Mesothelial cell of epicardium (in vitro differentiated cells): ENCODE measurements around the gene CACNG7. TPM values are rescaled to one million over a fixed set of nuclear protein-coding genes. Genes with fewer than 3 reads are reported as not detected.

Source experiments
- DNase-seq, 2 experiments: peaks; one replicate each; pipeline ENCODE4 v3.0.0; 2021; ENCODE audit warnings: low spot score in 2 of 2; ENCODE audit not compliant: unreplicated experiment in 2 of 2
- H3K27ac Mint-ChIP-seq: 2 replicates; pipeline ENCODE4 v1.8.0; 2021; ENCODE audit warnings: mixed read lengths
- H3K27me3 Mint-ChIP-seq: 2 replicates; pipeline ENCODE4 v1.8.0; 2021; ENCODE audit warnings: low read depth, mixed read lengths
- H3K36me3 Mint-ChIP-seq: 2 replicates; pipeline ENCODE4 v1.8.0; 2021; ENCODE audit warnings: mixed read lengths
- H3K4me1 Mint-ChIP-seq: 2 replicates; pipeline ENCODE4 v1.8.0; 2021; ENCODE audit warnings: mixed read lengths
- H3K4me3 Mint-ChIP-seq: 2 replicates; pipeline ENCODE4 v1.8.0; 2021; ENCODE audit warnings: mild to moderate bottlenecking, moderate library complexity, mixed read lengths
- H3K9me3 Mint-ChIP-seq: 2 replicates; pipeline ENCODE4 v1.8.0; 2021; ENCODE audit warnings: mixed read lengths
- total RNA-seq: library from RNA; stranded (reverse); gene quantifications from 3 replicates; pipeline ENCODE4 v1.2.1, GENCODE V29; 2021
- TF ChIP-seq, protein P1 (sequence below): fragments of 200-600 bp; sonication (generic); IDR thresholded peaks from one replicate; pipeline ENCODE4 v1.5.0; 2021; ENCODE audit warnings: antibody characterized with exemption; ENCODE audit not compliant: unreplicated experiment

The CACNG7 gene, protein sequence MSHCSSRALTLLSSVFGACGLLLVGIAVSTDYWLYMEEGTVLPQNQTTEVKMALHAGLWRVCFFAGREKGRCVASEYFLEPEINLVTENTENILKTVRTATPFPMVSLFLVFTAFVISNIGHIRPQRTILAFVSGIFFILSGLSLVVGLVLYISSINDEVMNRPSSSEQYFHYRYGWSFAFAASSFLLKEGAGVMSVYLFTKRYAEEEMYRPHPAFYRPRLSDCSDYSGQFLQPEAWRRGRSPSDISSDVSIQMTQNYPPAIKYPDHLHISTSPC
- total RNA-seq = 0.52 to 0.82 TPM (median 0.76 TPM) in 3 replicates

DNA sequence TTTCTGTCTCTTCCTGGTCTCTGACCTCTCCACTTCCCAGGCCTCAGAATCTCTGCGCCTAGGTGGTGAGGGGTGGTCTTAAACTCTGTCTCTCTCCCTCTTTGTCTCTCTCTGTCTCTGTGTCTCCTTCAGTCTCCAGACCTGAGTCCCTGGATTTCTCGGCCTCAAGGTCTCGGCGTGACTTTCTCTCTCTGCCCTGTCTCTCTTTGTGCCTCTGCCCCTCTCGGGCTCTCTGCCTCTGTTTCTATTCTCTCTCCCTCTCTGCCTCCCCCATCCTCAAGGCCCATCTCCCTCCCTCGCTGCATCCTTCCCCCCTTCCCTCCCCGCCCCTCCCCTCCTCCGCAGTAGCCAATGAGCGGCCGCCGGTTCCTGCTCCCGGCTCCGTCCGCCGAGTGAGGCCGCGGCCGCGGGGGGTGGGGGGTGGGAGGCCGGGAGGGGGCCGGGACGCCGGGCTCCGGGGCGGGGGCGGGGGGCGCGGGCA lies at the start of gene CACNG7:
TSS of gene CACNG7 (plus strand) at position 344 of the 481 bp plus-strand sequence. CDS start 3,554 bp downstream, outside the sequence.
- H3K36me3 Mint-ChIP-seq = no peaks in the 10 kb centered on the region
- no peak for DNase-seq
- TF ChIP-seq, protein P1, sequence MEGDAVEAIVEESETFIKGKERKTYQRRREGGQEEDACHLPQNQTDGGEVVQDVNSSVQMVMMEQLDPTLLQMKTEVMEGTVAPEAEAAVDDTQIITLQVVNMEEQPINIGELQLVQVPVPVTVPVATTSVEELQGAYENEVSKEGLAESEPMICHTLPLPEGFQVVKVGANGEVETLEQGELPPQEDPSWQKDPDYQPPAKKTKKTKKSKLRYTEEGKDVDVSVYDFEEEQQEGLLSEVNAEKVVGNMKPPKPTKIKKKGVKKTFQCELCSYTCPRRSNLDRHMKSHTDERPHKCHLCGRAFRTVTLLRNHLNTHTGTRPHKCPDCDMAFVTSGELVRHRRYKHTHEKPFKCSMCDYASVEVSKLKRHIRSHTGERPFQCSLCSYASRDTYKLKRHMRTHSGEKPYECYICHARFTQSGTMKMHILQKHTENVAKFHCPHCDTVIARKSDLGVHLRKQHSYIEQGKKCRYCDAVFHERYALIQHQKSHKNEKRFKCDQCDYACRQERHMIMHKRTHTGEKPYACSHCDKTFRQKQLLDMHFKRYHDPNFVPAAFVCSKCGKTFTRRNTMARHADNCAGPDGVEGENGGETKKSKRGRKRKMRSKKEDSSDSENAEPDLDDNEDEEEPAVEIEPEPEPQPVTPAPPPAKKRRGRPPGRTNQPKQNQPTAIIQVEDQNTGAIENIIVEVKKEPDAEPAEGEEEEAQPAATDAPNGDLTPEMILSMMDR = no peak
- peaks cover 94% of the 10 kb centered on the region for H3K27me3 Mint-ChIP-seq
- H3K9me3 Mint-ChIP-seq = no peaks in the 10 kb centered on the region
- H3K4me3 Mint-ChIP-seq = peak within 1 kb of the TSS; percentile 40
- H3K4me1 Mint-ChIP-seq = peaks cover 16% of the 10 kb centered on the region
- H3K27ac Mint-ChIP-seq = no peak within 1 kb of the TSS

DNA sequence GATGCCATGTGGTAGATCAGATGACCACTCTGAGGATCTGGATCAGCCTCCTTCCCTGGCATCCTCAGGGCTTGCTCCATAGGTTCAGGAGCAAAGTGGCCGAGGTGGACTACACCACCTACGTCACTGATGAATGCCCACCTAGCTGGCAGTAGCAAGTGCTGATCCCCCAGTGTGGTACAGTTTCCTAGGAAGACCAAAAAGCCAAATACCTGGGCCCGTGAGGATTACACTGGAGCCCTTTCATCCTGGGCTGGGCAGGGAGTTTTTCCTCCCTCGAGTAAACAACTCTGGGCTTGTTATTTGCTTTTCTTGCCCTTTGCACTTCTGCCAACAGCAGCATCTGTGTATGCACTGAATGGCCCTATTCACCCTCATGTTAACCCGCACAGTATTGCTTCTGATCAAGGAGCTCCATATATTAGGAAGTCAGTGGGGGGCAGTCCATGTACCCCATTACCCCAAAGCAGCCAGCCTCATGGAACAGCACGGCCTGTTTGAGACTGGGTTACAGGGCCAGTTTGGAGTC lies 44.7 kb upstream of the CACNG7 start:
- Mint-ChIP-seq H3K4me3 (no peak overlapping the region), H3K4me1 (peaks cover 16% of the 10 kb centered on the region), H3K9me3 (no peaks in the 10 kb centered on the region), H3K27ac (no peak overlapping the region), H3K27me3 (no peaks in the 10 kb centered on the region), H3K36me3 (no peaks in the 10 kb centered on the region)
- TF ChIP-seq, protein P1 = no peak
- DNase-seq = no peak

DNA sequence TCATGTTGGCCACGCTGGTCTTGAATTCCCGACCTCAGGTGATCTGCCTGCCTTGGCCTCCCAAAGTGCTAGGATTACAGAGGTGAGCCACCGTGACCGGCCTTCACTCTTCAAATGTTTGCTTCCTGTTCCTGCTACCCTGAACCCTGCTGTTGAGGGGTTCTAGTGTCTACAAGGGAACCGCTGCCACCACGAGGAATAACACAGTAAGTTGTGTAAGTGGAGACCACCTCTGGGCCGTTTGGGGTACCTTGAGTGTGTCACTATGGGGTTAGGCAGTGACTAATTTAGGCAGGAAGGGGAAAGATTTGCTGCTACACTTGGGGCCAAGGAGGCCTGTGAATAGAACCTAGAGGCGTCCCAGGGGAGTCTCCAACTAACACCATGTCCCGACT lies 43.6 kb upstream of the CACNG7 start:
- H3K4me1 Mint-ChIP-seq = peaks cover 18% of the 10 kb centered on the region
- no peaks in the 10 kb centered on the region for H3K27me3 Mint-ChIP-seq
- H3K9me3 Mint-ChIP-seq = no peaks in the 10 kb centered on the region
- H3K36me3 Mint-ChIP-seq = no peaks in the 10 kb centered on the region
- DNase-seq = no peak
- H3K27ac Mint-ChIP-seq = peak overlapping the region; percentile 89
- peak overlapping the region; percentile 99 for H3K4me3 Mint-ChIP-seq
- TF ChIP-seq, protein P1 = no peak

DNA sequence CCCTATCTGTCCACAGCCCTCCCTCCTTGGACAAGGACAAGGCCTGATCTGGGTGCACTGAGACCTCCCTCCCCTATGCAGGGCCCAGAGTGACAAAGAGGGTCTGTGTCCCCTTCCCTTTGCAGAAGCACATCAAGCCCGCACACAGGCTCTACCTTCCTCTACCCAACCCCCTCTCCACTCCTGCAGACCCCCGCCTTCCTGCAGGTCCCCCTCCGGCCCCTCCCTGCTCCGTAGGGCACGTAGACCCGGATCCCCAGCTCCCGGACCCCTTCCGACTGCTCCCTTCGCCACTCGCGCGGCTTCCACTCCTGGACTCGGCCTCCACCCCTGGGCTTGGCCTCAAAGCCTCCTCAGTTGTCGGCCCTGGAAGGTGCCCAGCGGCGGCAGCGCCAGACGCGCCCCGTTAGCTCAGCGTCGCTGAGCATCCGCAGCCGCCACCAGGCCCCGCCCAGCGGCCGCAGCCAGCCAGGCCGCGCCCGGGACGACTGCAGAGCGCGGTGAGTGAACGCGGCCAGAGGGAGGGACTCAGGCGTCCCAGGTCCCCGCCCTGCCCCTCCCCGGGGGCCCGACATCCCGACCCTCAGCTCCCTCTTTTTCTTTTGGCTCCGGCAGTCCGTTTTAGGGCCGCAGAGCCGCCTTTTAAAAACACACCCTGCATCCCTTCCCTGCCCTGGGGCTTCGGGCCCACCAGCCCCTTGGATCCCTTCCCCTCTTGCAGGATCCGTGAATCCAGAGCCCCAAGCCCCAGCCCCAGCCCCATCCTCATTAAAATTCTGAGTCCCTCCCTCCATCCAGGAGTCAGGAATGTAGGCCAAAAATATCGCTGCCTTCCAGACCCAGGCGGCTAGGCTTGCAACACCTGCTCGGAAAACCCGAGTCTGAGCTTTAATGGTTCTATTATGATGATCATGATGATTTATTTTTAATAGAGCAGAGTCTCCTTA lies 42.9 kb upstream of the CACNG7 start:
- TF ChIP-seq, protein P1 = no peak
- Mint-ChIP-seq H3K27ac (peak overlapping the region; percentile 100), H3K9me3 (no peaks in the 10 kb centered on the region), H3K36me3 (peaks cover 2% of the 10 kb centered on the region), H3K27me3 (no peaks in the 10 kb centered on the region), H3K4me1 (peaks cover 24% of the 10 kb centered on the region), H3K4me3 (peak overlapping the region; percentile 99)
- DNase-seq = peak in 1 of 2 experiments; percentile 67

DNA sequence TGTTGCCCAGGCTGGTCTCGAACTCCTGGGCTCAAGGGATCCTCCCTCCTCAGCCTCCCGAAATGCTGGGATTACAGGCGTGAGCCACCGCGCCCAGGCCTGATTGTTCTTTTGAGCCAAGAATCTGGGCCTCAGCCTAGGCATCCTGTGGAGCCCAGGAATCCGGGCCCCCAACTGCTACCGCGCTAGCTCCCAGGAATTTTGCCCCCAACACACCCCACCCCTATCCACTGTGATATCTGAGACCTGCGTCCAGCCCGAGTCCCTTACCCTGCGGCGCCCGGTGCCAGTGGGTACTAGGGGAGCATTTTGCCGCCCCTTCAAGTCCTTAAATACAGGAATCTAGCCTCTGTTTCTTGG lies 42.2 kb upstream of the CACNG7 start:
- Mint-ChIP-seq H3K36me3 (peaks cover 7% of the 10 kb centered on the region), H3K4me1 (peaks cover 29% of the 10 kb centered on the region), H3K27ac (peak overlapping the region; percentile 100), H3K4me3 (peak overlapping the region; percentile 99), H3K9me3 (no peaks in the 10 kb centered on the region), H3K27me3 (no peaks in the 10 kb centered on the region)
- peak in 1 of 2 experiments; percentile 54 for DNase-seq
- TF ChIP-seq, protein P1 = no peak
